Stimulated activated CD4-positive, alpha-beta T cell treated with anti-CD3 and anti-CD28 coated beads, Interleukin-1b, Interleukin-23, amount 100 ng/mL, for 24 hours (primary cell): ENCODE results near the gene SCUBE3.

Experiments used
- DNase-seq, 4 experiments: peaks; one replicate each; pipeline ENCODE4 v3.0.0-alpha.2; 2020; ENCODE audit warnings: low read depth in 4 of 4, low spot score in 1 of 4

The SCUBE3 gene

GRCh38 chr6:35181308-35181932, 32.3 kb upstream of the SCUBE3 start:
- DNase-seq: no peak

GRCh38 chr6:35181933-35182612, 31.7 kb upstream of the SCUBE3 start:
- DNase-seq: no peak

GRCh38 chr6:35183281-35183680, 30.5 kb upstream of the SCUBE3 start:
- no peak for DNase-seq

GRCh38 chr6:35183935-35184334, 29.8 kb upstream of the SCUBE3 start:
- no peak for DNase-seq

- DNase-seq: no peak
These were observed 29.0 kb upstream of the SCUBE3 start for GRCh38 chr6:35184580-35185301.

GRCh38 chr6:35185302-35185681, 28.5 kb upstream of the SCUBE3 start:
- no peak for DNase-seq

- no peak for DNase-seq
These were observed 27.8 kb upstream of the SCUBE3 start for GRCh38 chr6:35185971-35186370.

- DNase-seq: no peak
These were observed 27.2 kb upstream of the SCUBE3 start for GRCh38 chr6:35186571-35186970.

- no peak for DNase-seq
These were observed 24.9 kb upstream of the SCUBE3 start for GRCh38 chr6:35188886-35189285.

- DNase-seq: no peak
These were observed 23.4 kb upstream of the SCUBE3 start for GRCh38 chr6:35190306-35190705.

- DNase-seq: no peak
These were observed 21.9 kb upstream of the SCUBE3 start for GRCh38 chr6:35191889-35192288.

GRCh38 chr6:35192301-35192860, 21.4 kb upstream of the SCUBE3 start:
- DNase-seq: no peak

- no peak for DNase-seq
These were observed 19.4 kb upstream of the SCUBE3 start for GRCh38 chr6:35194390-35194789.

- DNase-seq: no peak
These were observed 18.5 kb upstream of the SCUBE3 start for GRCh38 chr6:35195120-35195780.

GRCh38 chr6:35197196-35197595, 16.6 kb upstream of the SCUBE3 start:
- DNase-seq: no peak

- DNase-seq: no peak
These were observed 13.9 kb upstream of the SCUBE3 start for GRCh38 chr6:35199866-35200265.

GRCh38 chr6:35202066-35202546, 11.7 kb upstream of the SCUBE3 start:
- DNase-seq: no peak

GRCh38 chr6:35203152-35203670, 10.5 kb upstream of the SCUBE3 start:
- no peak for DNase-seq

GRCh38 chr6:35203680-35204079, 10.1 kb upstream of the SCUBE3 start:
- no peak for DNase-seq

GRCh38 chr6:35206346-35206745, 7.4 kb upstream of the SCUBE3 start:
- no peak for DNase-seq

- no peak for DNase-seq
These were observed 5.3 kb upstream of the SCUBE3 start for GRCh38 chr6:35208419-35208818.
